Right lobe of liver (tissue), 6 donors: Measurements from ENCODE around the gene TEX52. TPM values are rescaled to one million over a fixed set of nuclear protein-coding genes. Genes with fewer than 3 reads are reported as not detected.
A peak's percentile ranks its signal among the peaks of the same experiment; 100 is the strongest.

Experiments
- ATAC-seq, 4 donors: fragments of 200-7000 bp; cut with Tn5 transposase; one replicate each; pipeline ENCODE4 v1.9.1; 2020; ENCODE audit warnings: mild to moderate bottlenecking in 4 of 4, moderate library complexity in 4 of 4
- DNase-seq, 3 donors: peaks; one replicate each; pipeline ENCODE4 v3.0.0-alpha.2; 2020
- H3K27ac ChIP-seq, 3 donors: fragments of 200-600 bp; one replicate each; pipeline ENCODE4 v1.8.0; 2022
- H3K27me3 ChIP-seq, 2 donors: fragments of 200-600 bp; one replicate each; pipeline ENCODE4 v1.8.0; 2022
- H3K36me3 ChIP-seq, 4 donors: fragments of 200-600 bp; sonication (generic) in 1 of 4; one replicate each; pipeline versions ENCODE4 v1.5.1 to v1.8.0; 2017 to 2022; ENCODE audit warnings: control low read depth in 1 of 4
- H3K4me1 ChIP-seq, 4 donors: fragments of 200-600 bp; sonication (generic) in 1 of 4; one replicate each; pipeline versions ENCODE4 v1.5.1 to v1.8.0; 2017 to 2022; ENCODE audit warnings: control low read depth in 1 of 4
- H3K4me3 ChIP-seq, 3 donors: fragments of 200-600 bp; one replicate each; pipeline ENCODE4 v1.8.0; 2022
- H3K9me3 ChIP-seq, 4 donors: fragments of 200-600 bp; sonication (generic) in 1 of 4; one replicate each; pipeline versions ENCODE4 v1.5.1 to v1.8.0; 2017 to 2022; ENCODE audit warnings: control low read depth in 1 of 4
- POLR2A ChIP-seq: fragments of 450-650 bp; IDR thresholded peaks from one replicate; pipeline ENCODE4 v1.6.1; 2017; ENCODE audit warnings: antibody characterized with exemption, mild to moderate bottlenecking
- WGBS: methylation state at CpG from one replicate; pipeline ENCODE4 v1.1.6; 2018; ENCODE audit warnings: low coverage, low lambda C conversion rate; ENCODE audit not compliant: insufficient coverage; ENCODE audit errors: missing lambda C conversion rate; 5-methylcytosine and 5-hydroxymethylcytosine counted together
- intact Hi-C, 2 donors: fragments of 100-400 bp; cut with DNase I; formaldehyde crosslinking; loops; one replicate each; pipeline versions ENCODE4 v1.11.2 to v1.14.1; 2022
- total RNA-seq, 6 experiments: library from RNA; depleted of rRNA in 2 of 6; stranded (reverse); fragments of >200 nt in 2 of 6; fragmentation: NEBNext Ultra II Directional in 3 of 6; extraction: Animal tissue kit (Norgen Biotek cat#: 25700) in 3 of 6; gene quantifications; one replicate each; pipeline versions ENCODE4 v1.1.0 to v1.2.4, GENCODE V29; 2016 to 2023
- TF ChIP-seq, protein P1 (sequence below), 4 donors: fragments of 200-600 bp in 3 of 4; fragments of 450-650 bp in 1 of 4; IDR thresholded peaks; one replicate each; pipeline versions ENCODE4 v1.5.1 to v1.8.0; 2016 to 2022; ENCODE audit warnings: antibody characterized with exemption in 4 of 4, mild to moderate bottlenecking in 2 of 4
- donor health status: DM: no; HTN: yes; CAD: no.
- donor health status: DM: no; HTN: no; CAD: no.
- donor health status: DM: no; HTN: no; CAD: no.
- donor health status: DM: no; HTN: yes; CAD: no.
- donor health status: DM: no; HTN: yes; CAD: no.

The TEX52 gene
- total RNA-seq, 6 experiments from 2014 or later: not detected

DNA sequence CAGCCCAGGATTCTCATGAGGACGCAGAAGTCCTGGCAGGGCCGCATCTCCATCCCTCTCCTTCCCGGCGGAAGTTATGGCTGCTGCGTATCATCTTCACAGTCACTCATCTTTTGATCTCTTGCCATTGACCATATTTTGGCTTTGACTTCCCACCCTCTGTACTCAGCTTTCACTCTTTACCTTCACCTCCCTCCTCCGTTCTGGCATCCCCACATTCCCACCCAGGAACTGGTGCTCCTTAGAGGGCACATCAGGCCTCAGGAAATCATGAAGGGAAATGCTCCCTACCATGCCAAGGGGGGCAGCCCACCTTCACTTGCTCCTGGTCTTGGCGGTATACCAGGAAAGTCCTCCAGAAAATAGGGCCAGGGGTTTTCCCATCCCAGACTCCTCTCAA, 1.3 kb downstream of the TEX52 start:
- Histone ChIP-seq H3K36me3 (no peaks in the 10 kb centered on the region), H3K27ac (no peak overlapping the region), H3K9me3 (no peaks in the 10 kb centered on the region), H3K4me1 (no peaks in the 10 kb centered on the region), H3K4me3 (no peak overlapping the region), H3K27me3 (no peaks in the 10 kb centered on the region)
- ATAC-seq (no peak), DNase-seq (no peak)
- intact Hi-C loops: loop anchor here in 1 of 2 donors (10.0 kb wide), 1 partner anchor 89 kb away; no protein-coding TSS in a partner anchor
- WGBS: 78% methylated on average over 5 of the region's 7 CpGs
- TF ChIP-seq, protein P1, sequence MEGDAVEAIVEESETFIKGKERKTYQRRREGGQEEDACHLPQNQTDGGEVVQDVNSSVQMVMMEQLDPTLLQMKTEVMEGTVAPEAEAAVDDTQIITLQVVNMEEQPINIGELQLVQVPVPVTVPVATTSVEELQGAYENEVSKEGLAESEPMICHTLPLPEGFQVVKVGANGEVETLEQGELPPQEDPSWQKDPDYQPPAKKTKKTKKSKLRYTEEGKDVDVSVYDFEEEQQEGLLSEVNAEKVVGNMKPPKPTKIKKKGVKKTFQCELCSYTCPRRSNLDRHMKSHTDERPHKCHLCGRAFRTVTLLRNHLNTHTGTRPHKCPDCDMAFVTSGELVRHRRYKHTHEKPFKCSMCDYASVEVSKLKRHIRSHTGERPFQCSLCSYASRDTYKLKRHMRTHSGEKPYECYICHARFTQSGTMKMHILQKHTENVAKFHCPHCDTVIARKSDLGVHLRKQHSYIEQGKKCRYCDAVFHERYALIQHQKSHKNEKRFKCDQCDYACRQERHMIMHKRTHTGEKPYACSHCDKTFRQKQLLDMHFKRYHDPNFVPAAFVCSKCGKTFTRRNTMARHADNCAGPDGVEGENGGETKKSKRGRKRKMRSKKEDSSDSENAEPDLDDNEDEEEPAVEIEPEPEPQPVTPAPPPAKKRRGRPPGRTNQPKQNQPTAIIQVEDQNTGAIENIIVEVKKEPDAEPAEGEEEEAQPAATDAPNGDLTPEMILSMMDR (IDR thresholded peaks at IDR 0.05): no peak
- no peak for TF ChIP-seq POLR2A

DNA sequence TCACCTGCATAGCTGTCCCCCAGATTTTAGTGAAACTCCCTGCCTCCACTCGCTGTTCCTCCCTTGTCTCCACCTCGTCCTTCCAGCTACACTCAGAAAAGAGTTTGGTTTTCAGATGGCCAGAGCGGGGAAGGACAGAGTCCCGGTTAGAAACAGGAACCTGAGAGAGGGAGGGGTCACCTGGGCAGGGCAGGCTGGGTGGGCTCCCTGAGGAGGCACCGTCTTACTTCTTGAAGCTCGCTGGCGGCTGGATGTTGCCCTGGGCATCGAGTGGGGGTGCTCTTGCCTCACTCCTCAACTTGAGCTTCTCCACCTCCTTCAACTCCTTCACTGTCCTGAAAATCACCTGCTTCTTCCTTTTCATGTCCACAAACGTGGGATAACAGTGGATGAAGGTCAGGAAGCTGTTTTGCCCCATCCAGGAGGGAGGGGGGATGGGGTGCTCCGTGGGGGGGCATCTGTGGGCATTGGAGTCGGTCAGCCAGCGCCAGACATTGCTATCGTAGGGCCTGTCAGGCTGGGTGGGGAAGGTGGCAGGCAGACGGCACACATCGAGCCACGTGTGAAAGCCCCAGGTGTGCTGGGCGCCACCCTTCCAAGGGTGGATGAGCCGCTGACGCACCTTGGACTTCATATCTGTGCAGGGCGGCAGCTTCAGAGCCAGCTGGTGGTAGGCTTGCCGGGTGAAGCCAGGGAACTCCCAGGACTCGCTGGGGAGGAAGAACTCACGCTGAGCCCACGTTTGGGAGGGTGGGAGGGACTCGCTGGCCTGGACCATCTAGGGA, 2.0 kb downstream of the TEX52 start:
- Histone ChIP-seq H3K27me3 (no peaks in the 10 kb centered on the region), H3K4me3 (no peak overlapping the region), H3K36me3 (no peaks in the 10 kb centered on the region), H3K9me3 (no peaks in the 10 kb centered on the region), H3K27ac (no peak overlapping the region), H3K4me1 (peaks cover 0 to 3% (median 0%) of the 10 kb centered on the region in 4 donors)
- 92% methylated on average over 2 of the region's 25 CpGs for WGBS
- ATAC-seq (no peak), DNase-seq (no peak)
- TF ChIP-seq, protein P1 (IDR thresholded peaks at IDR 0.05): no peak
- TF ChIP-seq POLR2A: no peak
- intact Hi-C loops: loop anchor here in 1 of 2 donors (10.0 kb wide), 1 partner anchor 90 kb away; no protein-coding TSS in a partner anchor

DNA sequence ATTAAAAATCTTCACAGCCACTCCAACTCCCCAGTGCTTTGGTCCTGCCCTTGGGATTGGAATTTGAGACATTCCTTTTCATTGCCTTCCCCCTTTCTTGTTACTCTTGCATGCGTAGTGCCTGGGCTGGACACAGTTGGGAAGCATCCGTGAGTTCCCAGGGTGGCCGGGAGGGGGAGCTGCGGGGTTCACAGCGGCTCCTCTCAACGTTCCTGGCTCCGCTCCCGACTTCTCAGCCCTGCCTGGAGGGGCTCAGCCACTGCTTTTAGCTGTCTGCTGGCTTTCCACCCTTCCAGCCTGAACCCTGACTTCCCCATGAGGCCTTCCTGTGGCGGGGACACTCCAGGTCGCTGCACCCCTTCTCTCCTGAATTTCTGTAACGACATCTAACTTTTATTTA, 3.2 kb downstream of the TEX52 start:
- 40% methylated on average over 4 of the region's 11 CpGs for WGBS
- Histone ChIP-seq H3K27me3 (no peaks in the 10 kb centered on the region), H3K9me3 (no peaks in the 10 kb centered on the region), H3K4me1 (peaks cover 0 to 3% (median 0%) of the 10 kb centered on the region in 4 donors), H3K27ac (no peak overlapping the region), H3K4me3 (no peak overlapping the region), H3K36me3 (no peaks in the 10 kb centered on the region)
- DNase-seq (peak; percentile 71 to 76 (median 76)), ATAC-seq (peak; percentile 74 to 86 (median 80))
- intact Hi-C loops: loop anchor here in 1 of 2 donors (10.0 kb wide), 1 partner anchor 91 kb away; no protein-coding TSS in a partner anchor
- TF ChIP-seq, protein P1 (IDR thresholded peaks at IDR 0.05): peak; percentile 58 to 77 (median 72)
- no peak for TF ChIP-seq POLR2A

DNA sequence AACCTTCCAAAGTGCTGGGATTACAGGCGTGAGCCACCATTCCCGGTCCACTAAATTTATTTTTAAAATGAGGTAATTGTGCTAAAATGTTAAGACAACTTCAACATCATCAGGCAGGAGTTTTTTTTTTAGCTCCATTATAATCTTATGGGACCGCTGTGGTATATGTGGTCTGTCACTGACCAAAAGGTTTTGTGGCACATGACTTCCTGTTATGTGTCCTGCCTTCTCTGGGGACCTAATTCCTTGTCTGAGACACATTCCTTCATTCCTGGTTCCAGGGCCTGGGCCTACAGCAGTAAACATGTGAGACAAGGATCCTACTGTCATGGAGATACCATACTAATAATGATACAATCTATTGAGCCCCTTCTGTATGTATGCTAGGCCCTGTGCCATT, 4.9 kb downstream of the TEX52 start:
- intact Hi-C loops: loop anchor here in 1 of 2 donors (10.0 kb wide), 1 partner anchor 93 kb away; no protein-coding TSS in a partner anchor
- H3K9me3 ChIP-seq: no peaks in the 10 kb centered on the region
- no peaks in the 10 kb centered on the region for H3K27me3 ChIP-seq
- TF ChIP-seq, protein P1 (IDR thresholded peaks at IDR 0.05): no peak
- no peak for TF ChIP-seq POLR2A
- H3K4me3 ChIP-seq: no peak overlapping the region
- ATAC-seq (no peak), DNase-seq (no peak)
- WGBS: 89% methylated on average over 3 of the region's 3 CpGs
- peaks cover 0 to 3% (median 0%) of the 10 kb centered on the region in 4 donors for H3K4me1 ChIP-seq
- H3K27ac ChIP-seq: no peak overlapping the region
- no peaks in the 10 kb centered on the region for H3K36me3 ChIP-seq
